ENCODE results near the gene GPRC5A.

Gene GPRC5A

DNA sequence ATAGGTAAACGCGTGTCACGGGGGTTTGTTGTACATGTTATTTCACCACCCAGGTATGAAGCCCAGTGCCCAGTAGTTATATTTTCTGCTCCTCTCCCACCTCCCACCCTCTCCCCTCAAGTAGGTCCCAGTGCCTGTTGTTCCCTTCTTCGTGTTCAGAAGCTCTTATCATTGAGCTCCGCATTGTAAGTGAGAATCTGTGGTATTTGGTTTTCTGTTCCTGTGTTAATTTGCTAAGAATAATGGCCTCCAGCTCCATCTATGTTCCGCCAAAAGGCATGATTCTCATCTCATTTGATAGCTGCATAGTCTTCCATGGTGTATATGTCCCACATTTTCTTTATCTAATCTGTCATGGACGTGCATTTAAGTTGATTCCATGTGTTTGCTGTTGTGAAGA is 67.5 kb downstream of the GPRC5A start:
- H3K36me3 ChIP-seq = peaks cover 0 to 4% (median 0%) of the 10 kb centered on the region in 3 donors
- no peak for TF ChIP-seq CTCF (IDR thresholded peaks at IDR 0.05)
- H3K9me3 ChIP-seq = no peaks in the 10 kb centered on the region
- no peak for DNase-seq
- H3K27ac ChIP-seq = no peak overlapping the region
- H3K4me3 ChIP-seq = no peak overlapping the region
- intact Hi-C loops (cut with DNase I; ENCODE audit: low total_unique reads) = no loop called here
- no peaks in the 10 kb centered on the region for H3K27me3 ChIP-seq
- H3K4me1 ChIP-seq = no peaks in the 10 kb centered on the region

DNA sequence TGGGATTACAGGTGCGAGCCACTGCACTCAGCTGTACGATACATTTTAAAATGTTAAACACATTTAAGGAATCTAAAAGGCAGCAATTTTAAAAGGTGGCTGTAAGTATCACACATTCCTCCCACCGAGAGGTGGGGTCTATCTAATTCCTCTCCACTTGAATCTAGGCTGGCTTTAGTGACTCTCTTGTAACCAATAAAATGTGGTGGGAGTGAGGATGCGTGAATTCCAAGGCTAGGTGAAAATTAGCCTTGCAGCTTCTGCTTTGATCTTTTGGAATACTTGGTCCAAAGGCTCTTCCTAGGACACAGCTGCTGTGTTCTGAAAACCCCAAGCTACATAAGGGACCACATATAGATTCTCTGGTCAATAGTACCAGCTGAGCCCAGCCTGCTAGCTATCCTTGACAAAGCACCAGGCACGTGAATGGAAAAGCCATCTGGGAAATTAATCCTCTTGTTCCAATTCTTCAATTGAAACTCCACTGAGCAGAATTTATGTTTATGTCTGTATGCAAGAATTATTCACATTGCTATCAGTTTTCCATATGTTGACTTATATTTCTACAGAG is 69.4 kb downstream of the GPRC5A start:
- H3K36me3 ChIP-seq = peaks cover 0 to 4% (median 0%) of the 10 kb centered on the region in 3 donors
- no peaks in the 10 kb centered on the region for H3K4me1 ChIP-seq
- no peak for TF ChIP-seq CTCF (IDR thresholded peaks at IDR 0.05)
- no peaks in the 10 kb centered on the region for H3K9me3 ChIP-seq
- no peak for DNase-seq
- no peak overlapping the region for H3K27ac ChIP-seq
- H3K27me3 ChIP-seq = no peaks in the 10 kb centered on the region
- intact Hi-C loops (cut with DNase I; ENCODE audit: low total_unique reads) = no loop called here
- no peak overlapping the region for H3K4me3 ChIP-seq

GRCh38 chr12:12964255-12964654 is 72.9 kb downstream of the GPRC5A start:
- Histone ChIP-seq H3K27ac (no peak overlapping the region), H3K36me3 (peaks cover 0 to 20% (median 4%) of the 10 kb centered on the region in 3 donors), H3K9me3 (no peaks in the 10 kb centered on the region), H3K4me1 (no peaks in the 10 kb centered on the region), H3K4me3 (no peak overlapping the region), H3K27me3 (no peaks in the 10 kb centered on the region)
- no peak for DNase-seq
- intact Hi-C loops (cut with DNase I; ENCODE audit: low total_unique reads) = no loop called here
- TF ChIP-seq CTCF (IDR thresholded peaks at IDR 0.05) = no peak

- H3K27me3 ChIP-seq = no peaks in the 10 kb centered on the region
- DNase-seq = no peak
- no peak overlapping the region for H3K4me3 ChIP-seq
- H3K9me3 ChIP-seq = no peaks in the 10 kb centered on the region
- no peak overlapping the region for H3K27ac ChIP-seq
- TF ChIP-seq CTCF (IDR thresholded peaks at IDR 0.05) = no peak
- intact Hi-C loops (cut with DNase I; ENCODE audit: low total_unique reads) = no loop called here
- no peaks in the 10 kb centered on the region for H3K4me1 ChIP-seq
- peaks cover 7 to 20% (median 17%) of the 10 kb centered on the region in 3 donors for H3K36me3 ChIP-seq
Observed at GRCh38 chr12:12965836-12966235, 74.5 kb downstream of the GPRC5A start.

Measured in tibial artery (tissue), 4 donors.